HG02588 (cell line): ENCODE results near the gene DIP2C.
"Not testable (repeated sequence)": the region's sequence is repeated elsewhere in the genome, so short reads cannot be mapped to it uniquely, and the experiment has no call there.

Source experiments
- ATAC-seq: cut with Tn5 transposase; IDR thresholded peaks from one replicate; pipeline ENCODE4 v1.9.1; 2021; ENCODE audit warnings: mild to moderate bottlenecking, moderate library complexity; ENCODE audit not compliant: unreplicated experiment

DIP2C gene

GRCh38 chr10:271201-271600, 418.3 kb downstream of the DIP2C start:
- ATAC-seq: no peak

- no peak for ATAC-seq
Observed at GRCh38 chr10:269440-270074, 419.9 kb downstream of the DIP2C start.

GRCh38 chr10:267705-268104, 421.8 kb downstream of the DIP2C start:
- no peak for ATAC-seq

GRCh38 chr10:266974-267425, 422.5 kb downstream of the DIP2C start:
- no peak for ATAC-seq

GRCh38 chr10:265816-266588, 423.5 kb downstream of the DIP2C start:
- not testable (repeated sequence) for ATAC-seq

GRCh38 chr10:265074-265440, 424.4 kb downstream of the DIP2C start:
- not testable (repeated sequence) for ATAC-seq

GRCh38 chr10:264160-265073, 425.1 kb downstream of the DIP2C start:
- not testable (repeated sequence) for ATAC-seq

GRCh38 chr10:260819-261429, 428.5 kb downstream of the DIP2C start:
- no peak for ATAC-seq

- ATAC-seq: no peak
Observed at GRCh38 chr10:251982-252582, 437.4 kb downstream of the DIP2C start.

- ATAC-seq: no peak
Observed at GRCh38 chr10:248307-248706, 441.2 kb downstream of the DIP2C start.

- ATAC-seq: no peak
Observed at GRCh38 chr10:247480-247879, 442.0 kb downstream of the DIP2C start.

- ATAC-seq: no peak
Observed at GRCh38 chr10:246431-246830, 443.0 kb downstream of the DIP2C start.

- no peak for ATAC-seq
Observed at GRCh38 chr10:244227-244626, 445.2 kb downstream of the DIP2C start.

GRCh38 chr10:241966-242643, 447.4 kb downstream of the DIP2C start:
- ATAC-seq: no peak

GRCh38 chr10:241451-241850, 448.0 kb downstream of the DIP2C start:
- no peak for ATAC-seq

GRCh38 chr10:239109-239508, 450.4 kb downstream of the DIP2C start:
- ATAC-seq: no peak

- no peak for ATAC-seq
Observed at GRCh38 chr10:235915-236314, 453.6 kb downstream of the DIP2C start.

GRCh38 chr10:234708-235406, 454.6 kb downstream of the DIP2C start:
- ATAC-seq: no peak

GRCh38 chr10:232878-233277, 456.6 kb downstream of the DIP2C start:
- ATAC-seq: no peak
